Measurements from ENCODE around the gene NWD2.

The NWD2 gene

DNA sequence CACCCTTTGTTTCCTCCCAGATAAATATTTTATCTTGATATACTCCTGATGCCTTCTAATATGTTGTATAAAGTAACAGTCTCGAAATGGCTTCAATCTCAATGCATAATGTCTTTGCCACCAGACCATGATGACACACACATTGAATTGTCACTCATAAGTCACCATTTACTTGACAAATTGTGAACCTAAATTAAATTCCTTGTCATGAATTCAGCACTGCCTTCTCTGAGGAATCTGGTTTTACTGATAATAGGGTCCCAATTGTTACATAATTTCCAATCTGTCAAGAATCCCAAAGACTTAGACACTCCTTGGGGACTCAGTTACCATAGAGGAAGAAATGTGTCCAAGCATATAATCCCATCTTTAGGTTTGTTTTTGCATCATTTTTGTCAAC, 82.3 kb downstream of the NWD2 start:
- Histone ChIP-seq H3K4me1 (ENCODE audit: insufficient read depth, low read length) (peaks cover 8% of the 10 kb centered on the region; the same call in 1 of the 2 replicates), H3K36me3 (ENCODE audit: insufficient read depth, low read length) (no peaks in the 10 kb centered on the region), H3K9me3 (ENCODE audit: control insufficient read depth, insufficient read depth, low read length) (no peaks in the 10 kb centered on the region)

DNA sequence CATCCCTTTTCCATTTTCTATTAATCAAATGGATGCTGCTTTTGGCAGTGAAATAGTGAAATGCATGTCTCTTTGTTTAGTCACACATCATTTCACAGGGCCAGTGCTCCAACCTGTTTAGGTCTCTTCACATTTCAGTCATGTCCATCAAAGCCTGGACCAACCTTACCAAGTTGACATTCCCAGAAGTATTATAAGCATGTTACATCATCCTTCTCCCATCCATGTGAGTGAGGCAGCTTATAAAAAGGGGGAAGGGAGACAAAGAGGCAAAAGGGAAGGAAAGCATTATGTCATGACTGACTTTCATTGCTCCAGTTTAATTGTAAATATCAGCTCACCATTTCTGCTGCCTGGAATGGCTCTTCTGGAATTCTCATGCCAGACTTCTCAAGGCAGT, 94.4 kb downstream of the NWD2 start:
- Histone ChIP-seq H3K9me3 (ENCODE audit: control insufficient read depth, insufficient read depth, low read length) (no peaks in the 10 kb centered on the region; the same call in 1 of the 2 replicates), H3K4me1 (ENCODE audit: insufficient read depth, low read length) (no peaks in the 10 kb centered on the region), H3K36me3 (ENCODE audit: insufficient read depth, low read length) (no peaks in the 10 kb centered on the region), H3K9ac (ENCODE audit: low read depth, low read length) (no peak overlapping the region)

More for the DNA sequence above, 82.3 kb downstream of the NWD2 start:
- no peak overlapping the region for H3K9ac ChIP-seq (ENCODE audit: low read depth, low read length)

DNA sequence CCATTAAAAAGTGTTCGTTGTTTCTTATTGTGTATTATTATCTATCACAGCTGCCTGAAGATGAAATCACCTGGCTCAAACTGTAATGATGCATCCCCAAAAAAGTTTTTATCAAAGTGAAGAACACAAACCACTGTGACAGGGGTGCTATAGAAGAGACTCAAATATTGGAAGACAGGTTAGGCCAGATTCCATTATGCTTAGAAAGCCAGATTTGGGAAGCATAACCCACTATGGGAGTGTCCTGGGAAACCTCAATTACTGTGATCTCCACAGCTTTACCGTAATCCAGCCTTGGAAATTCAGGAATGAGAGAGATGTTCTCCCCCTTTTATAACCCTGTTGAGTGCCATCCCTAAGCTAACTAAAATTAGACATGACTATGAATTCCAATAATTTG, 114.2 kb downstream of the NWD2 start:
- H3K9me3 ChIP-seq (ENCODE audit: control insufficient read depth, insufficient read depth, low read length): no peaks in the 10 kb centered on the region
- no peak overlapping the region for H3K9ac ChIP-seq (ENCODE audit: low read depth, low read length)
- H3K4me1 ChIP-seq (ENCODE audit: insufficient read depth, low read length): no peaks in the 10 kb centered on the region
- H3K36me3 ChIP-seq (ENCODE audit: insufficient read depth, low read length): no peaks in the 10 kb centered on the region

DNA sequence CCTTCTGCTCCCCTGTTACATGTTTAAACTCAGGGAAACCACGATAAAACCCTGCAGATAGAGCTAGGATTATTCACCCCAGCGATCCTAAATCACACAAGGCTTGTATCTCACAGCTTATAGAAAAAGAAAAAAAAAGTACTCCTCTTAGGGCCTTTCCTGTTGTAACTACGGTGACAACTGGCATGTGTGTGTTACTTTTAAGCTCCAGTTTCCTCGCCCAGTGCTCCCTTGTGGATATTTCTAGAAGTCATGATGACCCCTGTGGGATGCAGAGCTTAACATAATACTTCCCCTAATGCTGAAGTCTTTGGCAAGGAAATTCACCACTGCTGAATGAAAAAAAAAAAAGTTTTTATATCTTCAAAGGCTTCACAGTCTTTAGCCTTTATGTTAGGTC, 114.7 kb downstream of the NWD2 start:
- Histone ChIP-seq H3K4me1 (ENCODE audit: insufficient read depth, low read length) (no peaks in the 10 kb centered on the region), H3K36me3 (ENCODE audit: insufficient read depth, low read length) (no peaks in the 10 kb centered on the region), H3K9me3 (ENCODE audit: control insufficient read depth, insufficient read depth, low read length) (no peaks in the 10 kb centered on the region), H3K9ac (ENCODE audit: low read depth, low read length) (no peak overlapping the region)

DNA sequence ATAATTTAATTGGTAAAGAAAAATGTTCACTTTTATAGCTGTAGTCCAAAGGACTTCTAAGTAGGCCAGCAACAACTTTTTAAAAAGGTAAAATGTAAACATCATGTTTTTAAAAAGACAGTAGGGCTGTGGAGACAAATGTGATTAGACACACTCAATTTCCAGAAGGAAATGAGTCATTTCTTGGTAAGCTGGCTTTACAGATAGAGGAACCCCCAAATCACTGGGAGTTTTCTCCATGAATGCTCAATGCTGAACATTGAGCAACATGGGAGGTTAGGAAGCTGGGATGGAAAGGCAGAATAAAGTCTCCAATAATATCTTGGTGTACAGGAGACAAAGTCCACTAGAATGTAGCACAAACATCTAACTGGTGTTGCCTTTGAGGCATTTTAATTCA, 121.3 kb downstream of the NWD2 start:
- no peaks in the 10 kb centered on the region for H3K9me3 ChIP-seq (ENCODE audit: control insufficient read depth, insufficient read depth, low read length)
- no peaks in the 10 kb centered on the region for H3K36me3 ChIP-seq (ENCODE audit: insufficient read depth, low read length)
- no peaks in the 10 kb centered on the region for H3K4me1 ChIP-seq (ENCODE audit: insufficient read depth, low read length)
- no peak overlapping the region for H3K9ac ChIP-seq (ENCODE audit: low read depth, low read length)

DNA sequence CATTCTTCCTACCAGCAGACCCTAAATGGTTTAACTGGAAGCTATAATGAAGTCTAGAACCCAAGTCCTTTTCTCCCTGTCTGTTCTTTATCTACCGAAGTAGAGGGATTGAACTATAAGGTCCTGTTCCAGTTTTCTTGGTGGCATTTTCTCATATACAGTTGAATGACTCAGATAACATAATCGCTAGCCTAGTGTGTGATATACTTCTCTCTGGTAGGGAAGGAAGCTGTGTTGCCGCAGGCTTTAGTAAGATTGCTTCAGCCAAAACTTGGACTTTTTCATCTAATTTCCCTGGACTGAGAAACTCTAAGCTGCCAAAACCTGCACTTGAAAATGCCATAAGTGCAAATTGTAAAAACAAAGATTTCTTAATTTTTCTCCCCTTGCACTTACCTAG, 123.4 kb downstream of the NWD2 start:
- Histone ChIP-seq H3K9ac (ENCODE audit: low read depth, low read length) (no peak overlapping the region), H3K36me3 (ENCODE audit: insufficient read depth, low read length) (no peaks in the 10 kb centered on the region), H3K4me1 (ENCODE audit: insufficient read depth, low read length) (no peaks in the 10 kb centered on the region), H3K9me3 (ENCODE audit: control insufficient read depth, insufficient read depth, low read length) (no peaks in the 10 kb centered on the region)

DNA sequence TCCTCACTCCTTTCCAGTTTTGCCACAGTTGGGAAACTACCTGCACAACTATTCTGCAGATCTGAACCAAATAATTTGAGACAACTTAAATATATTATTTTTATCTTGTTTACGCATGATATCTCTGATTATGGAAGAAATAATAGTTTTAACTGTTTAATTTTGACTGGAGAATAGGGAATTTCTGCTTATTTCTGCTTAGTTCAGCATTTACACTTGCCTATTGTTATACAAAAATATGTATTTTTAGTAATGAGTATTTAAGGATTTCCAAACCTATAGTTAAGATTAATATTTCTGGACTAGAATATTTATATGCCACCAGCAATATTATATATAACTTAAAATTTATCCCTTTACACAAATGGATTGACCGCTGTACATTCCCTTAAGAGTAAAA, 125.5 kb downstream of the NWD2 start:
- Histone ChIP-seq H3K9me3 (ENCODE audit: control insufficient read depth, insufficient read depth, low read length) (no peaks in the 10 kb centered on the region), H3K4me1 (ENCODE audit: insufficient read depth, low read length) (no peaks in the 10 kb centered on the region), H3K36me3 (ENCODE audit: insufficient read depth, low read length) (no peaks in the 10 kb centered on the region), H3K9ac (ENCODE audit: low read depth, low read length) (no peak overlapping the region)

DNA sequence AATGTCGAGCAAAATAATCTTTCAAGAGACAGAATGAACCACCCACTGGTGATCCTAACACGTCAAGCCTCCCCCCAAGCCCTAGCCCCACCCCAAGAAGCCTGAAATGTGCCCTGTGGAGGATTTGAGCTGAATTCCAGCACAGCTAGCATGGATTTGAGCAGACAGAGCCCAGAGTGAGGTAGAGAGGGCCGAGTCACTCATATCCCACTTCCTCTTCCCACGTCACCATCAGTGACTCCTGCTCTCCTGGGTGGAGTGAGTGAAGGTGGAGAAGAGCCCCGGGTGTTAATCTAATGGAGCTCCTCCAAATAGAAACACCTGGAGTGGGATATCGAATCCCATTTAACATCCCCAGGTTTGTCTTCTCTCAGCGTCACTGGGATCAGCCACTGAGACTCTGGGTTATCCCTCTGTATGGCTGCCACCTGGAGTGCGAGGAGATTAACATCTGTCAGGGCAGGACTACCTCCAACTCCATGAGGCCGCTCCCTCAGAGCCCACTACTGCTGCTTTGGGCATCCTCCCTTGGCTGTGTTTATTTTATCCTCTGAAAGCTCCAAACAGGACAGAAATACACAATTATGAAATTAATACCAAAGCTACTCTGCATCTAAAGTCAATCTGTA, 136.6 kb downstream of the NWD2 start:
- H3K4me1 ChIP-seq (ENCODE audit: insufficient read depth, low read length): no peaks in the 10 kb centered on the region
- H3K36me3 ChIP-seq (ENCODE audit: insufficient read depth, low read length): no peaks in the 10 kb centered on the region
- H3K9ac ChIP-seq (ENCODE audit: low read depth, low read length): no peak overlapping the region
- no peaks in the 10 kb centered on the region for H3K9me3 ChIP-seq (ENCODE audit: control insufficient read depth, insufficient read depth, low read length)

DNA sequence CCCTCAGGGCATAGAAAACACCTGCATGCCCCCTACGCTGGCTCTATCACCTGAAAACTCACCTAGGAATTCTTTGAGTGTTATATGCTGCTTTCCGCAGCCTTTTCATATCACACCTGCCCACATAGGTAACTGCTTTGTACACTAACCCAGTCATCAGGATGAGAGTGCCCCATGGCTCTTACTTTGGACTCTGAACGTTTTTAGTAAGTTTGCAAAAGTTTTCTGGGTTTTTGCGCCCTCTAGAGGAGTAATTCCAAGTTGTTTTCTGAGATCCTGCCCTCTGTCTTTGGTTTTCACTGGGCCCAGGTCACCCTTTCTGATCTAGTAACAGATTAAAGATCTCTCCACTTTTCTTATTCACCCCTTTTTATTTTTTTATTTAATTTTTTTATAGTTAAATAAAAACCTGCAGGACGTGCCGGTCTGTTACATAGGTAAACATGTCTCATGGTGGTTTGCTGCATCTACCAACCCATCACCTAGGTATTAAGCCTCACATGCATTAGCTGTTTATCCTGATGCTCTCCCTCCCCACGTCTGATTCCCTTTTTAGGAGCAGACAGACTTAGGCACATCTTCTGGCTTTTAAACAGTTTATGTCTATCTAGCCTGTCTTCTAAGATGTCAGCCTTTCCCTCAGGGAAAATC, 139.2 kb downstream of the NWD2 start:
- Histone ChIP-seq H3K4me1 (ENCODE audit: insufficient read depth, low read length) (0 out of 2 replicates have a peak, but pooled peaks cover 2% of the 10 kb centered on the region), H3K36me3 (ENCODE audit: insufficient read depth, low read length) (no peaks in the 10 kb centered on the region), H3K9me3 (ENCODE audit: control insufficient read depth, insufficient read depth, low read length) (no peaks in the 10 kb centered on the region), H3K9ac (ENCODE audit: low read depth, low read length) (no peak overlapping the region)

DNA sequence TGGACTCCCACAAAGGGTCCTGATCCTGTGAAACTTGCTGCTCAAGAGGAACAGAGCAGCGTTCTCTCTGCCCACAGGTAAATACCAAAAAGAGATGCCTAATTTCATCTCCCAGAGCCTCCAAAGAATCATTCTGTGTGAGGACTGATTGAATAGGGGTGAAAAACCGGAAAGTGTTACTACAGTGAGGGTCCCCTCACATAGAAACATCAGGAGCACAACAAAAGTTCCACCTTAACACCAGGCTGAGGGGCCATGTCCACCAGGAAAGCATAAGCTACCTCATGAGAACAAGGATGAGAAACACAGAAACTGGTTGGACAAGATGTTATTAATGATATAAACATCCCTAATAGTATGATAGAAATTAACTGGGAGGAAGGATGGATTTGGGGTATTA, 140.9 kb downstream of the NWD2 start:
- H3K36me3 ChIP-seq (ENCODE audit: insufficient read depth, low read length): no peaks in the 10 kb centered on the region
- H3K9ac ChIP-seq (ENCODE audit: low read depth, low read length): no peak overlapping the region
- H3K4me1 ChIP-seq (ENCODE audit: insufficient read depth, low read length): 0 out of 2 replicates have a peak, but pooled peaks cover 3% of the 10 kb centered on the region
- no peaks in the 10 kb centered on the region for H3K9me3 ChIP-seq (ENCODE audit: control insufficient read depth, insufficient read depth, low read length)

DNA sequence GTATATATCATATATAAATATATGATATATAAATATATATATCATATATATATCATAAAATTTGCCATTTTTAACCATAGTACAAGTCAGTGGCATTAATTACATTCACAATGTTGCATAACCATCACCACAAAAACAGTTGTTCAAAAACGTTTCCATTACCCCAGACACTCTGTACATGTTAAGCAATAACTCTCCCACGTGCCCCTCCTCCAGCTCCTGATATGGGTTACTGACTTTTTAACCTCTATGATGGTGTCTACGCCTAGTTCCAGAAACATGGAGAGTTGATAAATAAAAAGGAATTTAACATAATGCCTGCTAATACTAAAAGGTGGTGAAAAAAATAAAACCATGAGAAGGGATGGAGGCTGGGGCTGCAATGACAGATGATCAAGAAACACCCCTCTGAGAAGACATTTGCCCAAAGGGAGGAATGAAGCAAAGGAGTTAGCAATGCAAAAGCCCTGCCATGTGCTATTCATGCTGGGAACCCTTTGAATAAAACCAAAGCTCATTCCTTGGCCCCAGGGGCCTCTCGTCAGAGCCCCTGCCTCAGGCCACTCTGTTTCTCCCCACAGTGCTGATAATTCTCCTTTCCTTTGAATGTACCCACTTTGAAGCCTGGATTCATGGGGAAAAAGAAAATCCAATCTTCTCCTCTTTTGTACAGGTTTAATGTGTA, 144.3 kb downstream of the NWD2 start:
- H3K4me1 ChIP-seq (ENCODE audit: insufficient read depth, low read length): 0 out of 2 replicates have a peak, but pooled peaks cover 10% of the 10 kb centered on the region
- no peaks in the 10 kb centered on the region for H3K9me3 ChIP-seq (ENCODE audit: control insufficient read depth, insufficient read depth, low read length)
- H3K9ac ChIP-seq (ENCODE audit: low read depth, low read length): no peak overlapping the region
- H3K36me3 ChIP-seq (ENCODE audit: insufficient read depth, low read length): no peaks in the 10 kb centered on the region

DNA sequence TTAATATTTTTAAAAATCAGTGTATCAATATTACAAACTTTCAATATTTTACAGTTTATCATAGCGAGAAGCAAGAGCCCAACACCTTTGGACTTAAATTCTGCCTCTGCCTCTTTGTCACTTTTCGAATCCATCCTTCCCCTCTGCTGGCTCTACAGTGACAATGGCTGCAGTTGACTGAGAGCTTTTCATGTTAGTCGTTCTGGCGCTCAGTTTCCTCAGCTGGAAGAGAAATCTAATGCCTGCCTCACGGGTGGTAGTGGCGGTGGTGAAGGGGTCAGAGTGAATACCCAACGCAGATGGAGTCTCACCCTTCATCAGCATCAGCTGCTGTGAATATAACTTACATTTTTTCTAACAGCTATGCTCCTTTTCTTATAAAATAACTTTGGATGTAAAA, 144.8 kb downstream of the NWD2 start:
- Histone ChIP-seq H3K4me1 (ENCODE audit: insufficient read depth, low read length) (0 out of 2 replicates have a peak, but pooled peaks cover 10% of the 10 kb centered on the region), H3K9ac (ENCODE audit: low read depth, low read length) (no peak overlapping the region), H3K9me3 (ENCODE audit: control insufficient read depth, insufficient read depth, low read length) (no peaks in the 10 kb centered on the region), H3K36me3 (ENCODE audit: insufficient read depth, low read length) (no peaks in the 10 kb centered on the region)

DNA sequence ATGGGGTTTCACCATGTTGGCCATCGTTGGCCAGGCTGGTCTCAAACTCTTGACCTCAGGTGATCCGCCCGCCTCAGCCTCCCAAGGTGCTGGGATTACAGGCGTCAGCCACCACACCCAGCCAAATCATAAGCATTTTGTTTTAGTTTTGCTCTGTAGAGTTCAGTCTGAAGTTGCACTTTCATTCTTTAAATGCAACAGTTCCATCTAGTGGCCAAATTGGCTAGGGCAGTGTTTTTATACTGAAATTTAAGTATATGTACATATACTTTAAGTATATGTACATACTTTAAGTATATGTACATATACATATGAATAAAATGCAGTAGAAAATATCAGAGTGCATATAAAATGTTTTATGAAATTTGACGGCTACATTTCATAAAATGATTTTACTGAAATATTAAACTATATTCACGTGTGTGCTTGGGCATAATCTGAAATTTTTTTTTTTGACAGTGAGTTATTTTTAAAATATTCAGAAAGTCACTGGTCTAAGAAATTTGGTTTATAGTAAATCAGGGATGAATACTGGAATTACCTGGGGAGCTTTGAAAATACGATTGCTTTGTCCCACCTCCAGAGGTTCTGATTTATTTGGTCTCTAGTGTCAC, 145.5 kb downstream of the NWD2 start:
- H3K9me3 ChIP-seq (ENCODE audit: control insufficient read depth, insufficient read depth, low read length): no peaks in the 10 kb centered on the region
- no peaks in the 10 kb centered on the region for H3K36me3 ChIP-seq (ENCODE audit: insufficient read depth, low read length)
- H3K9ac ChIP-seq (ENCODE audit: low read depth, low read length): no peak overlapping the region

DNA sequence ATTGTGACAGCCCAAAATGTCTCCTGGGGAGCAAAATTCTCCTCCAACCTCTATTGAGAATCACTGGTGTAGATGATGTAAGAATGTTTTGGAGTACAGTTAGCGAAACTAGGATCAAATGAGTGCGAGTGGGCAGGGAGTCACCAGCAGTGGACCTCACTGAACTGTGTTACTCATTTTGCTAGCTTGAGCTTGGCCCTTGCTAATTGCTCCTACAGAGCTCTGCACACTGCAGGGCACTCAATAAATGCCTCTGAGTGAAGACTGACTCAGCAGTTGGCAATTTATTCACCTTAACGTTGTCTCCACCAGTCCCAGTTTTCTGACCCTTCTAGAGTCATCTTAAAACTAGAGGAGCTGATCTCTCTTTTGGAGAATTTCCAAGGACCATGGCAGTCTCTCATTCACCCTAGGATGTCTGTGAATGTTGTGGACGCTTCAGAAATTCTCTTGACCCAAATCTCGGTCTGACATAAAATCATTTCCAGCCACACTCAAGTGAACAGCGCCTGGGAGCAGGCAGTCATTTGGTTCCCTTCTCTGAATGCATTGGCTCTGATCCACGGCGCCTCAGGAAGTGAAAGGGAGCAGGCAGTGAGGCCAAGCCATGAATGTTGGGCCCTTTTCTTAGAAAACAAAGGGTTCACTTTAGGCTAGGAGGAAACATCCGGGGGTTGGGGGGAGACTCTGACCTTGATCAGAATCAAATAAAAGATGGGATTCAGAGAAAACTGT, 148.1 kb downstream of the NWD2 start:
- H3K9ac ChIP-seq (ENCODE audit: low read depth, low read length): no peak overlapping the region
- no peaks in the 10 kb centered on the region for H3K9me3 ChIP-seq (ENCODE audit: control insufficient read depth, insufficient read depth, low read length)
- 0 out of 2 replicates have a peak, but pooled peaks cover 10% of the 10 kb centered on the region for H3K4me1 ChIP-seq (ENCODE audit: insufficient read depth, low read length)
- no peaks in the 10 kb centered on the region for H3K36me3 ChIP-seq (ENCODE audit: insufficient read depth, low read length)

More for the DNA sequence above, 145.5 kb downstream of the NWD2 start:
- 0 out of 2 replicates have a peak, but pooled peaks cover 10% of the 10 kb centered on the region for H3K4me1 ChIP-seq (ENCODE audit: insufficient read depth, low read length)

All from ES-I3 (cell line).